Bronchial epithelial cell (primary cell): ENCODE measurements around the gene EPN2. TPM values are rescaled to one million over a fixed set of nuclear protein-coding genes. Genes with fewer than 3 reads are reported as not detected.

Experiments
- DNase-seq: peaks from one replicate; pipeline ENCODE4 v3.0.0-alpha.2; 2010; ENCODE audit warnings: low read depth
- FAIRE-seq: peaks from 2 replicates; lab custom pipeline; 2011; peaks lifted over from hg19 to GRCh38; lab: Jason Lieb, UNC
- H3K27me3 ChIP-seq: 2 replicates; pipeline ENCODE4 v1.5.1; 2011; ENCODE audit warnings: low read length; ENCODE audit not compliant: control insufficient read depth, insufficient read depth
- H3K36me3 ChIP-seq: 2 replicates; pipeline ENCODE4 v1.5.1; 2011; ENCODE audit warnings: low read length; ENCODE audit not compliant: control insufficient read depth, insufficient read depth
- H3K4me3 ChIP-seq: 2 replicates; pipeline ENCODE4 v1.5.1; 2011; ENCODE audit warnings: mild to moderate bottlenecking, low read depth, low read length, control low read depth
- CTCF ChIP-seq: IDR thresholded peaks from 2 replicates; pipeline ENCODE4 v1.5.1; 2011; ENCODE audit warnings: mild to moderate bottlenecking, moderate library complexity, low read length, control low read depth, inconsistent platforms; ENCODE audit not compliant: insufficient read depth, severe bottlenecking
- total RNA-seq: library from RNA; depleted of rRNA; stranded (reverse); fragments of >200 nt; gene quantifications from 2 replicates; pipeline ENCODE4 v1.2.1, GENCODE V29; 2014

The EPN2 gene
- total RNA-seq, 1 donor from 2014 or later, result 13.7 TPM

- no peaks in the 10 kb centered on the region for H3K27me3 ChIP-seq
- DNase-seq (no peak), FAIRE-seq (no peak)
- H3K36me3 ChIP-seq, result no peaks in the 10 kb centered on the region
- no peak for TF ChIP-seq CTCF
- H3K4me3 ChIP-seq, result no peak overlapping the region
Measured at GRCh38 chr17:19365499-19365817, 128.3 kb downstream of the EPN2 start.

GRCh38 chr17:19365833-19366636 lies 128.9 kb downstream of the EPN2 start:
- FAIRE-seq, result no peak
- Histone ChIP-seq H3K27me3 (no peaks in the 10 kb centered on the region), H3K36me3 (no peaks in the 10 kb centered on the region), H3K4me3 (no peak overlapping the region)
- DNase-seq, result no peak
- TF ChIP-seq CTCF, result no peak

GRCh38 chr17:19366637-19366972 lies 129.4 kb downstream of the EPN2 start:
- TF ChIP-seq CTCF, result no peak
- H3K4me3 ChIP-seq, result no peak overlapping the region
- H3K27me3 ChIP-seq, result no peaks in the 10 kb centered on the region
- no peak for DNase-seq
- FAIRE-seq, result no peak
- H3K36me3 ChIP-seq, result no peaks in the 10 kb centered on the region

- no peak for TF ChIP-seq CTCF
- Histone ChIP-seq H3K27me3 (no peaks in the 10 kb centered on the region), H3K36me3 (no peaks in the 10 kb centered on the region), H3K4me3 (no peak overlapping the region)
- no peak for FAIRE-seq
- DNase-seq, result no peak
Measured at GRCh38 chr17:19368229-19368628, 131.1 kb downstream of the EPN2 start.

- Histone ChIP-seq H3K36me3 (no peaks in the 10 kb centered on the region), H3K4me3 (no peak overlapping the region), H3K27me3 (no peaks in the 10 kb centered on the region)
- DNase-seq, result no peak
- no peak for TF ChIP-seq CTCF
- FAIRE-seq, result no peak
Measured at GRCh38 chr17:19369107-19369778, 132.1 kb downstream of the EPN2 start.
